DMS153 (cell line): ENCODE results near the gene ABCF1.

Experiments used
- DNase-seq: peaks from one replicate; lab custom pipeline; 2025; lab: John Stamatoyannopoulos, UW

ABCF1 gene

DNA sequence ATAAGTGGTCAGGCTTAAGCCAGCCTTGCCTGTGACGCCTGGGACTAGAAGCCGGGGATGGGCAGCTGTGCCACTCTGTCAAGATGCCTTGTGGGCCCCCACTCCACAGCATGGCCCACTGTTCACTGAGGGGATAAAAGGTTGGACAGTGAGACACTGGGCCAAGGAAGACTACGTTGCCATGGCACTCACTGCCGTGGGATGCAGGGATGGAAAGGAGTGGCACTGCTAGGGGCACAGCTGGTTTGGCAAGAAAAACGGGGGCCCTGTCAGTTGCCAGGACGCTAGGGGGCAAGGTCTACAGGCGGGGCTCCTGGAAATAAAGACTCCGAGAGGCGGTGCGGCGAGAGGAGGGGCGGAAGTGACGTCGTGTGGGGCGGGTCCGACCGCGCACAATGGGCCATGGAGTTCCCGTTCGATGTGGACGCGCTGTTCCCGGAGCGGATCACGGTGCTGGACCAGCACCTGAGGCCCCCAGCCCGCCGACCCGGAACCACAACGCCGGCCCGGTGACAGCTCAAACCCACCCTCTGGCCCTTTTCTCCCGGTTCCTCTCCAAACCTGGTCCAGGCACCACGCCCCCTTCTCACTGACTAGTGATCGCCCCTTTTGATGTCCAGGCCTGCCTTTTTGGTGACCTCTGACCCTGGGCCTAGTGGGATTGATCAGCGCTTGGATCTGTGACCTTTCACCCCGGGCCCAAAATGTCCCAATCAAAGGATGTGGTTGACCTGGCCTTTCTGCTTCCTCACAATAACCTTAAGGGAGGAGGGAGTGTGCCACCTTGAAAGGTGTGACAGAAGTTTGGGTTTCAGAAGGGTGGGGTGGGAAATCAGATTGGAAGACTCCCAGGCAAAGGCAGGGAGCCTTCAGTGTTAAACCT is 55.5 kb downstream of the ABCF1 start, which contains the start of gene ATAT1:
TSS of gene ATAT1 (plus strand) at position 391 of the 883 bp plus-strand sequence.
- DNase-seq, result peak; percentile 65

DNA sequence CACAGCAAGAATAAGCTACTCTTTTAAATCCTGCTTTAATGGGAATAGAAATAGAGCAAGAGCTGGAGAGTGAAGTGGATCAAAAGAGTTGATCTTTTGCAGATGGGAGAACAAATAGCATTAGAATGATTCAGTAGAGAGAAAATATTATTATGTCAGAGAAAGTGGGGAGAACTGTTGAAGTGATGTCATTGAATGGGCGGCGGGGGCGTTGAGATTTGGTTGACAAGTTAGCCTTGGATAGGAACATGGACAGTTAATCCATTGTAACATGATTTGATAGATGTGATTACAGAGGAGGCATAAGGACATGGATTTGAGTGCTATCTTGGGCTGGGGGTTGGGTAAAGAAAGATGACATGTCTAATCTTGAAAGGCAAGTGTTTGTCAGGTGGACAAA is 64.6 kb downstream of the ABCF1 start:
- DNase-seq, result no peak

DNA sequence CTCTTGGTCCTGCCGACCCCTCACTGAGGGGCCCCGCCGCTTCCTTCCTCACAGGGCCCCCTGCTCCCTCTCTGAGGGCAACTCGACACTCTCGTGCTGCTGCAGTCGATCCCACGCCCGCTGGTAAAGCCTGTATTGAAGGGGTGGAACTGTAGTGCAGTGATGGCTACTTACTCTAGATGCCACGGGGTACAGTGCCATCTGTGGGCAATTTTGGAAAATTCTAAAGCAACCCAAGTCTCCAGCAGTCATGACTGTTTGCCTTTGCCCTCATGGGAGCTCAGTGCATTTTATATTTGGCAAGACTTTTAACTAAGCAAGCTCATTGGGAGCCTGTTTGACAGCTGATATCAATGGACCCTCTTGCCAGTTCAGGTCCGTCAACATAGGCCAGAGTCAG is 69.2 kb downstream of the ABCF1 start:
- no peak for DNase-seq

DNA sequence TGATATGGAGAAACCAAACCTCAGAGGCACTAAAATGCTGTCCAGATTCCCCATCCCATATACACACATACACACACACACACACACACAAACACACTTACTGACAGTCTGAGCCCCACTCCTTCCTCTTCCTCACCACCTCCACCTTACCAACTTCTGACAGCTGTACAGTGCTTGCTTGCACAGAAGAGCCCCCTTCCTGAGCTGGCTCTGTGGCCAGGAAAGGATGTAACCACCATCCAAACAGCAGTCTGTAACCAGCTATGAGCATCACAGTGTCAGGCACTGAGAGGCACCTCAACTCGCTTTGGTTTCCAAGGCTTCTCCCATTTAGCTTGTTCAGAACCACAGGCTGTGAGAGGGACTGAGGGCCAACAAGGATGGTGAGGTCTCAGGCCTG is 69.8 kb downstream of the ABCF1 start:
- no peak for DNase-seq
